NCI-H748 (cell line): ENCODE data around the gene SUGP1.

Experiments used
- DNase-seq: peaks from one replicate; lab custom pipeline; 2025; ENCODE audit not compliant: unreplicated experiment; lab: John Stamatoyannopoulos, UW

Gene SUGP1

DNA sequence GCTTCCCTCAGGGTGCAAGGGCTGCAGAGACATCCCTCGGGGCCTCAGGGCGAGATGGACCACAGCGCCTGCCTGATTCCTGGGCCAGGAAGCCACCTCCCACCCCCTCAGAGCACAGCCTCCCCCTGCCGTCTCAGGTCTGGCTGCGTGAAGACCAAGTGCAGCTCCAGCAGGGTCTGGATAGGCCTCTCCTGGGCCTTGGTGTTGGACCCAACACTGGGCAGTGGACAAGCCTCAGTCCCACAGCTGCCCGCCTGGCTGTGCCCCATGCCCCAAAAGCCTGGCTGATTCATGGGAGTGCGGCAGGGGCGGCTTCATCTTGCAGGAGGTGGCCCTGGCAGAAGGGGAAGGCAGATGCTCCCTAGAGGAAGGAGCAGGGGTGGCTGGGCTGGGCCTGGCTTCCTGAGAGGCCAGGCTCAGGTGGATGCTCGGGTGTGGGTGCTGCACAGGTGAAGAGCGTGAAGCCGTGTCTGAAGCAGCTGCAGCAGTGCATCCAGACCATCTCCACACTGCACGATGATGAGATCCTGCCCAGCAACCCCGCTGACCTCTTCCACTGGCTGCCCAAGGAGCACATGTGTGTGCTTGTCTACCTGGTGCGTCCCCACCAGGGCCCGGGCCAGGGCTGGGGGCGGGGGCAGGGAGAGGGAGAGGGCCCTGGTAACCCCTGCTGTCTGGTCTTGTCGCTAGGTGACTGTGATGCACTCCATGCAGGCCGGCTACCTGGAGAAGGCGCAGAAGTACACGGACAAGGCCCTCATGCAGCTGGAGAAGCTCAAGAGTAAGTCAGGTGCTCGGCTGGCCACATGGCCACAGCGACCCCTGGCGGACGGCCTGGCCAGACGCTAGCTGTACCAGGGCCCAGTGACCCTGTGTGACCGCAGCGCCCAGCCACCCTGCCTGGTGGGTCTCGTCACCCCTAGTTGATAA lies 22.0 kb upstream of the SUGP1 start:
- DNase-seq = peak; percentile 70

DNA sequence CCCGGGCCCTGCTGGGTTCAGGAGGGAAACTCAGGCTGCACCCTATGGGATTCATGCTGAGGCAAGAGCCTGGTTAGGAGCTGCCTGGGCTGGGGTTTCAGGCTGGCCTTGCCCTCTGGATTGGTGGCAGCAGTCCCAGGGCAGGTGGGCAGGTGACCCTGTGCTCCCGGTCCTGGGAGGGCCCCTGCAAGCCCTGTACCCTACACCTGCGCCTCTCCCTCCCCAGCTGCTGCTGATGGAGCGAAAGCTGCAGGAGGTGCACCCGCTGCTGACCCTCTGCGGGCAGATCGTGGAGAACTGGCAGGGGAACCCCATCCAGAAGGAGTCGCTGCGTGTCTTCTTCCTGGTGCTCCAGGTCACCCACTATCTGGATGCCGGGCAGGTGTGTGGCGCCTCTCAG lies 20.7 kb upstream of the SUGP1 start:
- DNase-seq = no peak

DNA sequence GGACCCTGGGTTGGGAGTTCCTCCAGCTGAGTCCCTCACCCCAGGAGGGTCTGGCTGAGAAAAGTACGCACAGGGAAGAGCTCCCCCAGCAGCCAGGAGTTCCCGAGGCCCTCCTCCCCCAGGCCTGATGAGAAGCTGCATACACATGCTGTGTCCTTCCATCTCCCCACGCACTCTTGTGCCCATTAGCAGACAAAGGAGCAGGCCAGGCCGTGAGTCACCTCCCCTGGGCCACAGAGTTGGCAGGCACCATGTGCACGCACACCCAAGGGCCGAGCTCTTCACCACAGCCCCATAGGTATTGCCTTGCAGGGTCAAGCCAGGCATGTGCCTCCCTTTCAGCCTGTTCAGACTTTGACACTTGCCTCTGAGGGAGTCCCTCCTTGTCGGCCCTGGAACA lies 17.8 kb upstream of the SUGP1 start:
- no peak for DNase-seq

DNA sequence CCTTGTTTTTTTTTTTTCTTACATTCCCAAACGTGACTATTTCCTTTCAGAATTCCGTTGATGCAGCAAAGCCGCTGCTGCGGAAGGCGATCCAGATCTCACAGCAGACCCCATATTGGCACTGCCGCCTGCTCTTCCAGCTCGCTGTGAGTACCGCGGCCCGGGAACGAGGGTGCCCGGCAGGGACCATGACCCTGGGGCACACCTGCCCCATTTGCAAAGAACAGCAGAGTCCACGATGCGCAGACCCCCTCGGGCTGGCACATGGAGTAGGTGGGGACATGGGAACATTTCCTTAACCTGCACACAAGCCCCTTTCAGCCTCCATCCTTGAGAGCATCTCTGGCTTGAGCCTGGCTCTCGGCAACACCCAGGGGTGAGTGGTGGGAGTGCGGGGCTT lies 16.8 kb upstream of the SUGP1 start:
- DNase-seq = no peak

DNA sequence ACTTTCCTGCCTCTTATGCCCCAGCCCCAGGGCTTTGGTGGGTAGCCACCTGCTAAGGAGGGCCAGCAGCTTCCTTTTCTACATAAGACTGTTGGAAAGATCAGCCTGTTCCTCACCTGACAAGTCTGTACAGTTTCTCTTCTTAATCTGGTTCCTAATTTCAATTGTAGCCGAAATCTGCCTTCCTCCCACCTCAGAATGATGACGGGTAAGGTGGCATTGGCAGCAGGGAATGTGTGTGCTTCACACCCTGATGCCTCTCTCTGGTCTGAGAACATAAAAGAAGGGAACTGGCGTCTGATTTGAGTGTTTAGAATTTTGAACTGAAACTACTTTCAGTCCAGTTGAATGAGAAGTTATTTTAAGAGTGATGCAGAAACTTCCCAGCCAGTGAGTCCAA lies 16.3 kb upstream of the SUGP1 start:
- no peak for DNase-seq

DNA sequence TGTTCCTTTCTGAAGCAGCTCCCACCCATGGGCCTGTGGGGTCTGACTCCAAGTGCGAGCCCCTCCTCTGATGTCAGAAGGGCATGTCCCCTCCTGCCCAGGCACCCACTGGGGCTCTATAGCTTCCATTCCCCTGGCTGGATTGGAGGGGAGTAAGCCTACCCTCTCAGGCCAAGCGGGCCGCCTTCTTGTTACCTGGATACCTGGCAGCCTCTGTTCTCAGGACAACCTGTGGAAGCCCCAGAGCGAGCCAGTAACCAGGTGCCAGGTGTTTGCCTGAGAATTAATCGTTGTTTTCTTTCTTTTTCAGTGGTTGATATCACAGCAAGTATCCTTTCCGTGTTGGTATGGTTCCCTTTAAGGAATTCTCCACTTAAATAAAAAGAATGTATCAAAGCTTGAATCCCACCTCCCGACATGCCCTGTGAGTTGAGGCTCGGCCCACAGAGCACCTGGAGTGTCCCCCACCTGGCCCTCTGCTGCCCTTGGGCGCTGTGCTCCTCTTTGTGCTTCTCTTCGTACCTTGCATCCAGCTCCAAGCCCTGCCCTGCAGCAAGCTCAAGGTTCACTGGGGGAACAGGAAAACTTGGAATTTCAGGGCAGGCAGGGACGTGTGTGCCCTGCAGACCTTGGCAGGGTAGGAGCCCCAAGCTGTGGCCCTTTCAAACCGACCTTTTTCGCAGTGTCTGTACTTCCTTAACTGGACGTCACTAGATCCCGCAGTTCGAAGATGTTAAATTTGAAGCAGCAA lies 15.3 kb upstream of the SUGP1 start:
- DNase-seq = no peak

DNA sequence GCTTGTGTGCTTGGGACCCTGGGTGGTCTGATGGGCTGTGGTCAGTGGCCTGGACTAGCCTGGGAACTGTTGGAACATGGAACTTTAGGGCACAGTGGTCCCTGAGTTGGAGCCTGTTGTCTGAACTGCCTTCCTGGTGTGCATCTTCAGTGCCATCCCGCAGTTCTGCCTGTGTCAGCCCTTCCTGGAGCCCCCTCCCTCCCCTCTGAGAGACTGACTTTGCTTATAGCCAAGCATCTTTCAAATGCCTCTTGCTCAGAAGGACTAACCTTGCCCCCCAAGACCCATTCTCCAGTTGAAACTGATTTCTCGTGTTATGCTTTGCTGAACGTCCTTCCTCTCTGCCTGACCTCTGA lies 14.7 kb upstream of the SUGP1 start:
- DNase-seq = no peak

DNA sequence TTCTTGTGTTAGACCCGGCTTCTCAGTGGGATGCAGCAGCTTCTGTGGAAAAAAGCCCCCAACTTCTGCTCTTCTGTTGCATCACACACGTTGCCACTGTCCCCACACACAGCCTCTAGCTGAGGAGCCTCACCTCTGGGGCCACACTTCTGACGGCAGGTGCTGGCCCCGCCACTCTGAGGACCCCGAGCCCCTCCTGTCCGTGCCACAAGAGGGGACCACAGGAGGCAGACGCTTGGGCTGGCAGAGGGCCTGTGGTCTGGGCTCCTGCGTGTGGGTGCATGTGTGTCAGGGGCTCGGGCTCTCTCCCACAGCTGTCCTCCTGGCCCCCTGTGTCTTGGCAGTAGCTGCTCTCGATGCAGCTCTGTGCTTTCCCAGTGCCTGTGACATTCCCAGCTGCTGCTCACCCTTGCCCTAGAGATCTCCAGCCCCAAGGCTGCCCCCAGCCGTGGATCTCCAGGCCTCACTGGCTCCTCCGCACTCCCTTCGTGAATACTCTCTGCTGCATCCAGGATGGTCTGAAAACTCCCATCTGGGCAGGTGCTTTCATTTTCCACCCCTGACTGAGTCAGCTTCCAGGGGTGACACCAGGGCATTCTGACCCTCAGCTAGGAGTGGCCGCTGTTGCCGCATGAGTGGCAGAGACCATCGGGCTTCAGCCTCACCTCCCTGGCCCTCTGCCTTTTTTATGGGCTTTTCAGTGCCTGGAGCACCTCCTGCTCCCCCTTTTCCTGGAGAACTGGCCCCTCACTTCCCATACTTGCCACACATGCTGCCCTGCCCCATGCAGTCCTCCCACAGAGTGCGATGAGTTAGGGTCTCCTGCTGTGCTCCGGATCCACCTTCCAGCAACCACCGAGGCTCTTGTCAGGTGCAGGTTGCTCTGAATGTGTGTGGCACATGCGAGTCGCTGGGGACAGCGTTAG lies 14.0 kb upstream of the SUGP1 start:
- no peak for DNase-seq

DNA sequence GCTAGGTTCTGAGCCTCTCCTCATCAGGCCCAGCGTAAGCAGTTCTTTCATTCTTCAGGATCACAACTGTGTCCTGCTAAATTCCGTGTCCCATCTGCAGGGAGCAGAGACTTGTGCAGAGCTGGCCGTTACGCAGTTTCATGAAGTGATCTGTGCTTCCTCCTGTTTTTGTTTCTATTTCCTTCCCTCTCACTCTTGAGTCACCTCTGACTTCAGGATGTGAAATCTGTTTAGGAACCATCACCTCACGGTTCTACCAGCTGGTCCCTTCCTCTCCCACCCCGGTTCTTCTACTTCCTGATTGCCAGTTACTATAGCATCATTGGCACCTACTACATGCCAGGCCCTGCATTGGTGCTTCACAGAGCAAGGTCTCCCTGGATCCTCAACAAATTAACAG lies 8.8 kb upstream of the SUGP1 start:
- DNase-seq = no peak

DNA sequence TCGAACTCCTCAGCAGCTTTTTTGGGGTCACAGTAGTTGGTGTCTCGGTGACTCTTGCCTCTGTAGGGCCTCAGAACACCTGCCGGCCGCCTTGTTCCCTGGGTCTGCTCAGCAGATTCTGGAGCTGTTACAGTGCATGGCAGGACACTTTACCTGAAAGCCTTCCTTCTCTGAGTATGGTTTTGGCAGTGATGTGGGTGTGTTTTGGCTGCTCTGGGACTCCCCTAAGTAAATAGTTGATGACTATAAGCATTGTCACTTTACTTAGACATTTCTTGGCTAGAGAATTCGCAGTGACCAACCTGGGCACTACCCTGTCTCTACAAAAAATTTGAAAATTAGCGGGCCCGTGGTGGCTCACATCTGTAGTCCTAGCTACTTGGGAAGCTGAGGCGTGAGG lies 7.4 kb upstream of the SUGP1 start:
- no peak for DNase-seq

DNA sequence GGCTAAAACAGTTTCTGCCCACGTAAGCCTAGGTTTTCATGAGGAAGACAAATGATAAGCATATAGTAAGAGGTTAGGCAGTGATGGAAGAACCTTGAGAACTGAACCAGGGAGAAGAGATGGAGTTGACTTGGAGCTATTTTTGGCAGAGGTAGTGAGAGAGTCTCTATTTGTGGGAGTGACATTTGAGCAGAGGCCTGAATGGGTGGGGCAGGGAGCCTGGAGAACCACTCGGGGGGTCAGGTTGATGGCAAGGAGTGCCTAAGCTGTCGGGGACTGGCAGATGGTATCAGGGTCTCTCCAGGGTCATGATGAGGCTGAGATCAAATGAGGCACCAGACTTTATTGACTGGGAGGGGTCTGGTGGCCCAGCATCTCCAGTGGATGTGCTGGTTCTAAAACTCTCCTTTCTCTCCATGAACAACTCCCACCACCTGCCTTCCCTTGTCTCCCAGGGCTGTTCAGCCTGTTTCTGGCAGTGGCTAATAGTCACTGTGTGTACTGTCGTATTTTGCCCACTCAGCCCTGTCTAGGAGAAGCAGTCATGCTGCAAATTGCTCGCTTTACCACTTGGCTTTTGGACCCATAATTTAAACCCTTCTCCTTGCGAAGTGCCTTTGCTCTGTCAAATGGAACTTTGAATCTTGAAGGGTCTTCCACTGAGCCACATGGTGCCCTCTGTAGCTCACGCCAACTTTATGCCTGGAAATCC lies 3.9 kb upstream of the SUGP1 start:
- DNase-seq = no peak

DNA sequence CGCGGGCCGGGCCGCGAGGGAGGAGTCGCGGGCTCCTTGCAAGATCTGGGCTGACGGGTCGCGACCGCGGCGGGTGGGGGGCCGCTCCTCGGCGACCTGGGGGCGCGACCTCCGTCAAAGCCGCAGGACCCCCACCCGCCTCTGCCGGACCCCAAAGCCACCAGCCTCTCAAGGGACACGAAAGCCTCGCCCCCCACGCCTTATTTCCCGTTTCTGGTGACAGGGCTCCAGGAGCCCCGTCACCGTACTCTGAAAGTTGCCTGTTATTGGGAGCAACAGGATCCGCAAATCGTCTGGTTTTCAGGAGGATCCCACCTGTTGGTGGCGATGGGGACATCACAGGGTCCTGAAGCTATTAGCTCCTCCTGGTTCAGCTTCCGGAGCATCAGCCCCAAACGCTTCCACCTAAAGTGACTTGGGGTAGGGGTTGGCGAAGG lies 850 bp upstream of the SUGP1 start:
- peak; percentile 46 for DNase-seq

DNA sequence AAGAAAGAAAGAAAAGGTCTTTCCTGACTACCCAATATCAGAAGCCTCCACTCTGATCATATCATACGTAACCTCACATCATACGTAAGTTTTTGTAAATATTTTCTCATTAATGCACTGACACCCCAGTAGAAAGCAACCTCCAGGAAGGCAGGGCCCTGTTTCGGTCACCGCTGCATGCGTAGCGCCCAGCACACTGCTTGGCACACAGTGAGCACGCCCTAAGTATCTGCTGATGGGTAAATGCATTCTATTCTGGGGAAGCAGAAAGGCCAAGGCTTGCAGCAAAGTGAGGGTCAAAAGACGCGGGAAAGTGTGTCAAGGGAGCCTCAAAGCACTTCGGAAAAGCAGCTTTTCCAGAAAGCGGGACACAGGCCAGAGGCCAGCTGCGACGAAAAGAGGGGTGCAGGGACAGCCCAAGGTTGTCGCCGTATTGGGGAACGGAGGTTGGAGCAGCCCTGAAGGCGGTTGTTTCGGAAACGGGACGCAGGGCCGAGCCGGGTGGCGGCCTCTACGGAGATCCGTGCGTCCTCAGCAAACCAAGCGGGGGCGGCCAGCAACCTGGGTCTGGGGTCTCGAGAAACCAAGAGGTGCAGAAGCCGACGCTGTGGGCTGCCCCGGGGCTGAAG lies 463 bp downstream of the SUGP1 start:
- peak; percentile 12 for DNase-seq

DNA sequence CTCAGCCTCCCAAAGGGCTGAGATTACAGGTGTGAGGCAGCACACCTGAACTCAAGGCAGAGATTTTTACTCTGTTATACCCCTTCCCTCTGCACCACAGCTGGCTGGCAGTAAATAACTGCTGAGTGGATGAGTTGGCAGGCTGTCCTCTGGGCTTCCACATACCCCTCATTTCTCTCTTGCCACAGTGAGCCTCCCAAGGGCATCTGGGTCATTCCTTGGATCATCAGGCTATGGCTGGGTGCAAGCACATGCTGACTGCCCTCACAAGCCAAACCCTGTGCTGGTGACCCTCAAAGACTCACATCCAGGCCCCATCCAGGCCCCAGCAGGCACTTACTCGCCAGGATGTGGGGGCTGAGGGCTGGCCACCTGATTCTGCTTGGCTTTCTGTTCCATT lies 4.2 kb downstream of the SUGP1 start:
- no peak for DNase-seq

DNA sequence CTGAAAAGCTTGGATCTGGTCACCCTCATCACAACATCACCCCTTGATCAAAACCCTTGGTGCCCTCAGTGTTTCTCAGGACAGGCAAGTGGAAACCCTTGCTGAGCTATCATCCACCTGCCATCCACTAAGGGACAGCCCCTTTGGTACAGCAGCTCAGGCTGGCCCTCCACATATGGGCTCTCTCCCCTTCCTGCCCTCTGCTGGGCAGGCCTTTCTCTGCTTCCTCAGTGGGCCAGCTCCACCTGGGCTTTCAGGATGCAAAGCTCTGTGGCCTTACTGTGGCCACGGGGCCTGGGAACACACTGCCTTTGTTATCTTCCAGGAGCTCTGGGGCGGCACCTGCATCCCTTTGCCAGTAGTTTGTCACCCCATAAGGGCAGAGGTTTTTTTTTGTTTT lies 4.9 kb downstream of the SUGP1 start:
- DNase-seq = no peak

DNA sequence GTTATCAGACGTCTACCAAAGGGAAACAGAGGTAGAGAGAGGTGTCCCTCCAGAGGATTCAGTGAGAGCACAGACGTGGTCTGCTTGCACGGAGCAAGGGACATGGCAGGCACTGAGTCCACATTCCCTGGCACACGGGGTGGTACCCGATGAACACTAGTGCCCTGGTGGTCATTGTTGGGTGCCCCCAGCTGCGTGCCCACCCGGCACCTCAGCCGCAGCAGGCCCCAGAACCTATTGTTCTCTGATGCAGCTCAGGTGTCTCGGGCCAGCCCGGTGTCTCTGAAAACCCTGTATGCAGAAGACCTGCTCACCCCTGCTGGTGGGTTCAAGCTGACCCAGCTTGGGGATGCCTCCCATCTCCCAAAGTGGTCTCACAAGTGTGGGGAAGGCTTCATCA lies 11.9 kb downstream of the SUGP1 start:
- DNase-seq = no peak

DNA sequence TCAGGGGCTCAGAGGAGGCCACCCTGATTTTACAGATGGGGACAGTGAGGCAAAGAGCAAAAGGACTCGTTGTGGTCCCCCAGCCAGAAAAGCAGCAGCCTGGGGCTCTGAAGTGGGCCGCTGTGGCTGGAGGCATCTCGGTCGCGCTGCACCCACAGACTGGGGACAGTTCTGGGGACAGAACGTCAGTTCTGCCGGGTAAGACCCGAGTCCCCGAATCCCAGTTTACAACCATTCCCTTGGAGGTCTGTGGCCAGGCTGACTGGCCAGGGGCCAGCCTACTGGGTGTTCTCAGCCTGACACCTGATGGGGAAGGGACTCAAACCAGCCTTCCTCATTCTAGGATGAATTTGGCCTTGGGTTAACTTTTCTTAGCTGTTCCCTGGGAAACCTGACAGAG lies 14.1 kb downstream of the SUGP1 start:
- no peak for DNase-seq

DNA sequence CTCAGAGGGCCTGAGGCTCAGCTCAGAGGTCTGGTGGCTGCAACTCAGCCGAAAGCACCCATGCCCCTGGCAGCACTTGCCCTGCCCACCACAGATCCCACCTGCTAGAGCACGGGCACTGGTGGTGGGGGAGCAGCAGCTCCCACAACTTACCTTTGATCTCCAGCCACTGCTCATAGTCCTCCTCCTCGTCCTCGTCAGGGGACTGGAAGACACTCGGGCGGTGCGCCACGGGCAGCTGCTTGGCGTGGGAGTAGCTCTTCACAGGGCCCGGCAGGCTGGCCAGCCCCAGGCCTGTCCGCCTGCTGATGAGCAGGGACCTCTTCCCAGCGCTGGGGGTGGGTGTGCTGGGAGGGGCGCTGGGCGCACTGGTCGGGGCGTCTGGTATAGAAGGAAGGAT lies 14.6 kb downstream of the SUGP1 start:
- DNase-seq = no peak

DNA sequence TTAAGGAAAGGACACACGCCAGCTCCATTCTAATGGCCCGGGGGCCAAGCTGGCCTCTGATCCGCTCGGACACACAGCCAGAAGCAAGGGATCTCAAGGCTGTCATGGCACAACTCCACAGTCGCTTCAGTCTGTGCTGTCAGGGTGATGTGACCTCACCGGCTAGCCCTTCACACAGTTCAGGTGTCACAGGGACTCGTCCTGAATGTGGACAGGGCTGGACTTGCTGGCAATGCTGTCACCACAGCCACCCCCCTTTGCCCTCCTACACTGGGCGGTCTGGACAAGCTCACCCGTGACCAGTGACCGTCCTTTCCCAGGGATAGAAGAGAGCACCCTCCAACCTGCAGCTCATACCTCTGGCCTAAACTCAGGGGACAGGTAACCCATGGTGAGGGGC lies 15.2 kb downstream of the SUGP1 start:
- no peak for DNase-seq
